ENCODE data around the gene CCDC13.

DNA sequence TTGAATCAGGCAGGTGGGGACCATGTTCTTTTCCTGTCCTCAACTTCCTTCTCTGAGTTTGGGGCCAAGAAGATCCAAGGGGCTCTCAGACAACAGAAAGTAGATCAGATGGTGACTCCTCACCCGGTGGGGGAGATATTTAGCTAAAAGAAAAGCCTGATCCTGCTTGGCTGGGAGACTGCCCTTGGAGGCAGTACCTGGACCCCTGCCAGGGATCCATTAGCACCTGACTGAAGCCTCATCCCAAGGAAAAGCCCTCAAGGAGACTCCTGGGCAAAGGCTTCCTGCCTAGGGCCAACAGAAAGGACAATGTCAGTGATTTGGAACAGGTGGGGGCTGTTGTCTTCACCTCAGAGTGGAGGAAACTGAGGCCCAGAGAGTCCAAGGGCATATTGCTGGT lies 37.0 kb downstream of the CCDC13 start:
- TF ChIP-seq TAF1 (CRISPR knock-in tag; IDR thresholded peaks at IDR 0.05): no peak
- no peak for TF ChIP-seq ZC3H4 (CRISPR knock-in tag; IDR thresholded peaks at IDR 0.05; ENCODE audit: borderline replicate concordance)
- no peak for TF ChIP-seq ZBTB1 (CRISPR knock-in tag; IDR thresholded peaks at IDR 0.05; ENCODE audit: borderline replicate concordance)
- TF ChIP-seq, protein P1, sequence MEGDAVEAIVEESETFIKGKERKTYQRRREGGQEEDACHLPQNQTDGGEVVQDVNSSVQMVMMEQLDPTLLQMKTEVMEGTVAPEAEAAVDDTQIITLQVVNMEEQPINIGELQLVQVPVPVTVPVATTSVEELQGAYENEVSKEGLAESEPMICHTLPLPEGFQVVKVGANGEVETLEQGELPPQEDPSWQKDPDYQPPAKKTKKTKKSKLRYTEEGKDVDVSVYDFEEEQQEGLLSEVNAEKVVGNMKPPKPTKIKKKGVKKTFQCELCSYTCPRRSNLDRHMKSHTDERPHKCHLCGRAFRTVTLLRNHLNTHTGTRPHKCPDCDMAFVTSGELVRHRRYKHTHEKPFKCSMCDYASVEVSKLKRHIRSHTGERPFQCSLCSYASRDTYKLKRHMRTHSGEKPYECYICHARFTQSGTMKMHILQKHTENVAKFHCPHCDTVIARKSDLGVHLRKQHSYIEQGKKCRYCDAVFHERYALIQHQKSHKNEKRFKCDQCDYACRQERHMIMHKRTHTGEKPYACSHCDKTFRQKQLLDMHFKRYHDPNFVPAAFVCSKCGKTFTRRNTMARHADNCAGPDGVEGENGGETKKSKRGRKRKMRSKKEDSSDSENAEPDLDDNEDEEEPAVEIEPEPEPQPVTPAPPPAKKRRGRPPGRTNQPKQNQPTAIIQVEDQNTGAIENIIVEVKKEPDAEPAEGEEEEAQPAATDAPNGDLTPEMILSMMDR (CRISPR knock-in tag; IDR thresholded peaks at IDR 0.05): no peak
- no peak for TF ChIP-seq ZNF546 (CRISPR knock-in tag; conservative IDR thresholded peaks at IDR 0.05)
- no peak for TF ChIP-seq MED1 (CRISPR knock-in tag; IDR thresholded peaks at IDR 0.05)
- no peak for TF ChIP-seq KLF13 (CRISPR knock-in tag; IDR thresholded peaks at IDR 0.05)

Data from HepG2 (cell line).